Gastroesophageal sphincter (tissue), 4 donors: ENCODE measurements around the gene IKZF2. TPM values are rescaled to one million over a fixed set of nuclear protein-coding genes. Genes with fewer than 3 reads are reported as not detected.

Source experiments
- ATAC-seq: fragments of 150-250 bp; one replicate; pipeline ENCODE4 v1.9.1; 2016; ENCODE audit warnings: mild to moderate bottlenecking, moderate library complexity
- H3K27ac ChIP-seq, 4 donors: fragments of 200-600 bp; sonication (generic) in 3 of 4; 1 replicate in 3 of 4; 2 replicates in 1 of 4; pipeline ENCODE4 v1.5.1; 2016 to 2019
- H3K27me3 ChIP-seq: fragments of 200-600 bp; sonication (generic); one replicate; pipeline ENCODE4 v1.5.1; 2019
- H3K36me3 ChIP-seq, 2 donors: fragments of 200-600 bp; sonication (generic); one replicate each; pipeline ENCODE4 v1.5.1; 2019; ENCODE audit warnings: control low read depth in 1 of 2
- H3K4me1 ChIP-seq, 3 donors: fragments of 200-600 bp; sonication (generic); 1 replicate in 2 of 3; 2 replicates in 1 of 3; pipeline ENCODE4 v1.5.1; 2016 to 2019; ENCODE audit warnings: control low read depth in 2 of 3
- H3K4me3 ChIP-seq, 2 donors: fragments of 200-600 bp; sonication (generic); one replicate each; pipeline ENCODE4 v1.5.1; 2019; ENCODE audit warnings: mild to moderate bottlenecking in 1 of 2, moderate library complexity in 1 of 2
- H3K9me3 ChIP-seq, 3 donors: fragments of 200-600 bp; sonication (generic); one replicate each; pipeline ENCODE4 v1.5.1; 2017 to 2019; ENCODE audit warnings: control low read depth in 2 of 3
- CTCF ChIP-seq, 4 experiments: fragments of 200-600 bp in 2 of 4; fragments of 450-650 bp in 2 of 4; sonication (generic) in 1 of 4; IDR thresholded peaks; one replicate each; pipeline ENCODE4 v1.5.1; 2017 to 2019; ENCODE audit warnings: antibody characterized with exemption in 4 of 4, mild to moderate bottlenecking in 2 of 4, moderate library complexity in 2 of 4
- EP300 ChIP-seq: sonication (generic); formaldehyde crosslinking; IDR thresholded peaks from one replicate; pipeline ENCODE4 v1.6.1; 2017; ENCODE audit warnings: antibody characterized with exemption, mild to moderate bottlenecking
- POLR2A ChIP-seq, 2 donors: fragments of 450-650 bp; IDR thresholded peaks; one replicate each; pipeline ENCODE4 v1.6.1; 2017; ENCODE audit warnings: antibody characterized with exemption in 2 of 2, mild to moderate bottlenecking in 2 of 2, moderate library complexity in 1 of 2
- POLR2AphosphoS5 ChIP-seq: sonication (generic); formaldehyde crosslinking; IDR thresholded peaks from one replicate; pipeline ENCODE4 v1.6.1; 2017; ENCODE audit warnings: antibody characterized with exemption
- WGBS, 2 donors: methylation state at CpG; one replicate each; pipeline ENCODE4 v1.1.5; 2018; ENCODE audit warnings: low coverage in 1 of 2; 5-methylcytosine and 5-hydroxymethylcytosine counted together
- total RNA-seq, 4 donors: library from RNA; depleted of rRNA; stranded (reverse); fragments of >200 nt; gene quantifications; one replicate each; pipeline ENCODE4 v1.1.0, GENCODE V29; 2016

Gene IKZF2
- total RNA-seq, 4 donors from 2014 or later, result 4.2 to 11.6 (median 9.6) TPM

DNA sequence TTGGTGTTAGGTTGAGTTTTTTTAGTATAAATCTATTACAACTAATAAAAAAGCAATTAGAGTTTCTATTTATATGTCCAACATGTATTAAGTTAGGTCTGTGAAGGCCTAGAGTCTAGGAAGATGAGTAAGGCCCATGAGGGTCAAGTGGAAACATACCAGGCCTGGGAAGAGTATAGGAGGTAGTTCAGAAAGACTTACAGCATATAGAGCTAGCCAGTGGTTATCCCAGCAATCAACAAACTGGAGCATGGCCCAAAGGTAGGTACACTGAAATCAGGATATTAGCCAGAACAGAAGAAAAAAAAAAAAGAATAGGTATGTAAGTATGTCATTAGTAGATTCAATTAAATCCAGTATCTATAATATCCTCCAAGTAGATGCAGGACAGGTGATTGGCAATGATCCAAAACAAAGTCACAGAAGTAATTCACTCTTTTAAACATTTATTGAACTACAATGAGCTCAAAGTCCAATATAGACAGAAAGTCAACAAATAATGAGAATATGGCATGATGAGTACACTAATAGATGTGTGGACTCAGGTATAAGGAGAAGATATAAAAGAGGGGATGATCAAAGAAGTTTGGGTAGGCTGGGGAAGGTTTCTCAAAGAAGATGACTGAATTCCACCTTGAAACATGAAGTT, 70.3 kb downstream of the IKZF2 start:
- H3K27ac ChIP-seq, result no peak overlapping the region
- no peaks in the 10 kb centered on the region for H3K9me3 ChIP-seq
- TF ChIP-seq POLR2A (IDR thresholded peaks at IDR 0.05) (no peak), EP300 (no peak), POLR2AphosphoS5 (no peak), CTCF (IDR thresholded peaks at IDR 0.05) (no peak)
- H3K4me3 ChIP-seq, result no peak overlapping the region
- no peaks in the 10 kb centered on the region for H3K27me3 ChIP-seq
- no peaks in the 10 kb centered on the region for H3K36me3 ChIP-seq
- ATAC-seq, result no peak
- H3K4me1 ChIP-seq, result peaks cover 0 to 16% (median under 1%) of the 10 kb centered on the region in 3 donors

DNA sequence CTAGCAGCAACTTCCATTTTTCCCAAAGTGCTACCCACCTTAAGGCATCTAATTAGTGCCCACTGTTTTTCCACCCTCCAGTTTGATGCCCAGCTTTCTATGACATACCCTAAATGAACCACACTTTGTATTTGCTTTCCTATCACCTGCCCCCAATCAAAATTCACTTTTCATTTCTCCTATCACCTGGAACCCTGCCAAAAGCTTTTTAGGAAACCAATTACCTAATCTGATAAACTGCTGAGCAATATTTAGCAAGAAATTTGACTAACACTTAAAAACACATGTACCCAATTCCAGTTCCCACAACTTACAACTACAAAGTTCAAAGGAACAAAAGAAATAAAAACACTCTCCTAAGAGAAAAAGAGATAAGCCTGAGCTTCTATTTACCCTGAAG, 71.7 kb downstream of the IKZF2 start:
- Histone ChIP-seq H3K4me1 (peaks cover 0 to 3% (median 0%) of the 10 kb centered on the region in 3 donors), H3K27ac (no peak overlapping the region), H3K36me3 (no peaks in the 10 kb centered on the region), H3K4me3 (no peak overlapping the region), H3K9me3 (no peaks in the 10 kb centered on the region), H3K27me3 (no peaks in the 10 kb centered on the region)
- no peak for ATAC-seq
- TF ChIP-seq EP300 (no peak), CTCF (IDR thresholded peaks at IDR 0.05) (no peak), POLR2AphosphoS5 (no peak)

DNA sequence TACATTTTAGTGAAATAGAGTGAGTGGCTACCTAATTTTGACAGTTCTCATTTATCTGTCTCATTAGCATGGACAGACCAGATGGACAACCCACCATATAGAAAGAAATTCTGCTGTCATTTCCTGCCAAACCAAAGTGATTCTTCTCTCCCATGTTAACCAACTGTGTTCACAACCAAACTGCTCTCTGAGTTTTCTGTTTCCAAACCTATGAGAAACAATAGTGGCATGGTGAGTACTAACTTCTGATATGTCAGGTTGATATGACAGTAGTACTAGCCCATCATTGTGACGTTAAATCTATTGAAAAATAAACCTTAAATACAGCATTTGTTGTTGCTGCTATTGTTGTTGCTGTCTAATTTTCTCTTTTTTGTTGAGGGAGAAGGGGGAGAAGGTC, 72.7 kb downstream of the IKZF2 start:
- H3K9me3 ChIP-seq, result no peaks in the 10 kb centered on the region
- H3K4me3 ChIP-seq, result no peak overlapping the region
- TF ChIP-seq CTCF (IDR thresholded peaks at IDR 0.05) (no peak), EP300 (no peak), POLR2A (IDR thresholded peaks at IDR 0.05) (no peak), POLR2AphosphoS5 (no peak)
- no peak overlapping the region for H3K27ac ChIP-seq
- no peaks in the 10 kb centered on the region for H3K36me3 ChIP-seq
- no peak for ATAC-seq
- 67 to 100% methylated on average over 1 of the region's 1 CpG for WGBS, 2 donors
- no peaks in the 10 kb centered on the region for H3K4me1 ChIP-seq
- no peaks in the 10 kb centered on the region for H3K27me3 ChIP-seq

- Histone ChIP-seq H3K27ac (no peak overlapping the region), H3K9me3 (no peaks in the 10 kb centered on the region), H3K36me3 (no peaks in the 10 kb centered on the region), H3K4me3 (no peak overlapping the region), H3K4me1 (peaks cover 3 to 18% (median 6%) of the 10 kb centered on the region in 3 donors), H3K27me3 (no peaks in the 10 kb centered on the region)
- TF ChIP-seq POLR2A (IDR thresholded peaks at IDR 0.05) (no peak), EP300 (no peak)
- WGBS, 2 donors, result 81 to 89% methylated on average over 1 of the region's 1 CpG
- no peak for ATAC-seq
Measured at GRCh38 chr2:213069531-213069930, 81.9 kb downstream of the IKZF2 start.

DNA sequence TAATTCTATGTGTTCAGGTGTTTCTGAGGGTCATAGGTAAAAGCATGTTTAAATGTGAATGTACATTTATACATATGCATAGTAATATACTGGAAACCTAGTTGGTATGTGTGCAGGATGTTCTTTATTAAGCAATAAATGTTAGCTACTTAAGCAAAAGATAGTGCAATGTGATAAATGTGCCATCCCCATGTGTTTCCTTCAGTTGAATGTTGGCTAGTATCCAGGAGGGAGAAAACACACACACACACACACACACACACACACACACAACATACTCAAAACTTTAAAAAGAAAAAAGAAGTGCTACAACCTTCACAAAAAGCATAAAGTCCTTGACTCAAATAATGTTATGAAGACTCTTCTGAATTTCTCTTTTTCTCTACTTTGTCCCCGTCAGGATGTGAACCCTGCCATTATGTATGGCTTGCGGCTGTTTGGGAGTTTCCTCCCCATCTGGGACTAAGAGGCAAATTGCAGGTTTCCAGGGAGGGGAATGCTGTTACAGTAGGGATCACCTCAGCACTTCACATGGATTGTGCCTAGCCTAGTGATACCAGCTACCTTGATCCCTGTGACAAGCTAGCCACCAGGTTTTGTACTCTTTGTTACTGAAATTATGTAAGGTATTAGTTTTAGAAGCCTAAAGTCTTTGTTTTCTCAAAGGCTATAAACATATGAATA, 82.6 kb downstream of the IKZF2 start:
- Histone ChIP-seq H3K4me1 (peaks cover 3 to 18% (median 6%) of the 10 kb centered on the region in 3 donors), H3K36me3 (no peaks in the 10 kb centered on the region), H3K27ac (no peak overlapping the region), H3K27me3 (no peaks in the 10 kb centered on the region), H3K4me3 (no peak overlapping the region), H3K9me3 (no peaks in the 10 kb centered on the region)
- TF ChIP-seq CTCF (IDR thresholded peaks at IDR 0.05) (no peak), EP300 (no peak)
- ATAC-seq, result no peak
- WGBS, 2 donors, result 78 to 79% methylated on average over 2 of the region's 2 CpGs
